NCI-H510A (cell line): ENCODE data around the gene HS3ST4.
"Not testable (repeated sequence)": the region's sequence is repeated elsewhere in the genome, so short reads cannot be mapped to it uniquely, and the experiment has no call there.

Experiments
- DNase-seq: peaks from one replicate; lab custom pipeline; 2025; lab: John Stamatoyannopoulos, UW

HS3ST4 gene

DNA sequence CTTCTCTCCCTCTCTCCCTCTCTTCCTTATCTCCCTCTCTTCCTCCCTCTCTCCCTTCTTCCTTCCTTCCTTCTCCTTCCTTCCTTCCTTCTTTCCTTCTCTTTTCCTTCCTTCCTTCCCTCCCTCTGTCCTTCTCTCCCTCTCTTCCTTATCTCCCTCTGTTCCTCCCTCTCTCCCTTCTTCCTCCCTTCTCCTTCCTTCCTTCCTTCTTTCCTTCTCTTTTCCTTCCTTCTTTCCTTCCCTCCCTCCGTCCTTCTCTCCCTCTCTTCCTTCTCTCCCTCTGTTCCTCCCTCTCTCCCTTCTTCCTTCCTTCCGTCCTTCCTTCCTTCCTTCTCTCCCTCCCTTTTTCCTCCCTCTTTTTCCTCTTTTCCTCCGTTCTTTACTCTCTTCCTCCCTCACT is 38.6 kb downstream of the HS3ST4 start:
- DNase-seq: no peak

DNA sequence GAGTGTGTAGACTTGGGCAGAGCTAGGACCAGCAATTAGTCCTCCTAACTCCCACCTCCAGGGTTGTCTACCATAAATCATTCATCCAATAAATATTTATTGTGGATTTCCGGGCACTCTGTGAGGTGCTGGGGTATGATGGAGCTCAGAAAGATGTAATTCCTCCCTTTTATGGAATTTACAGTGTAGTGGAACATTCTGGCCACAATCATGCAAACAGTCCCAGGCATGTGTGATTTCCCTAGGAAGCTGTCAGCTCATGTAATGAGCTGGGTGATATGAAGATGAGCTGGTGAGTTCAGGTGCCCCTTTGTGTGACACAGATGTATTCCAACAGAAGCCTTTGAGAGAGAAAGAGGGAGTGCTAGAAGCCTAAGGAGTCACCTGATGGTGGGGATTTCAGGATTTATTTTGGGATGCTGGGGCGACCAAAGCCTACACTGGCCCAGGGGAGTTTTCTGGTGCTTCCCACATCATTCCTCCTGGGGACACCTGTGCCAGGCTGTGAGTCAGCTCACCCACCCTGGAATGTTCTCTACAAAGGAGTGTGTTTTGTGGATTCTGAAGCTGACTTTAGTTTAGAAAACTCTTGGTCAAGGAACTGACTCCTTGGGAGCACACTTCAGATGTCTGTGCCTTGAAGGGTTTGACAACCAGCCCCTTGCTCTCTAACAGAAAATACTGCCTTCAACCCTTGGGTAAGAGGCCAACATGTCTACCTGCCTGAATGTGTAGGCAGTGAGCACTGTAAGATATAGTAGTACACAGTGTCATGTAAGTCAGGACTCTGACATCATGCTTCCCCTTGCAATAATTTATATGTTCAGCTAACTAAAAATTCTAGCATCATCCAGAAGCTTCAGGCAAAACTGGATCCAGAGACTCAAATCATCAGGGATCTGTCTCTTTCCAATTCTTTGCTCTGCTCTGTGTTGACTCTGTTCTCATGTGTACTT is 42.9 kb downstream of the HS3ST4 start:
- DNase-seq: no peak

- no peak for DNase-seq
Measured at GRCh38 chr16:25735645-25736044, 43.9 kb downstream of the HS3ST4 start.

GRCh38 chr16:25747160-25747758 is 55.5 kb downstream of the HS3ST4 start:
- no peak for DNase-seq

- no peak for DNase-seq
Measured at GRCh38 chr16:25748092-25748654, 56.4 kb downstream of the HS3ST4 start.

GRCh38 chr16:25750488-25751216 is 58.9 kb downstream of the HS3ST4 start:
- DNase-seq: no peak

DNA sequence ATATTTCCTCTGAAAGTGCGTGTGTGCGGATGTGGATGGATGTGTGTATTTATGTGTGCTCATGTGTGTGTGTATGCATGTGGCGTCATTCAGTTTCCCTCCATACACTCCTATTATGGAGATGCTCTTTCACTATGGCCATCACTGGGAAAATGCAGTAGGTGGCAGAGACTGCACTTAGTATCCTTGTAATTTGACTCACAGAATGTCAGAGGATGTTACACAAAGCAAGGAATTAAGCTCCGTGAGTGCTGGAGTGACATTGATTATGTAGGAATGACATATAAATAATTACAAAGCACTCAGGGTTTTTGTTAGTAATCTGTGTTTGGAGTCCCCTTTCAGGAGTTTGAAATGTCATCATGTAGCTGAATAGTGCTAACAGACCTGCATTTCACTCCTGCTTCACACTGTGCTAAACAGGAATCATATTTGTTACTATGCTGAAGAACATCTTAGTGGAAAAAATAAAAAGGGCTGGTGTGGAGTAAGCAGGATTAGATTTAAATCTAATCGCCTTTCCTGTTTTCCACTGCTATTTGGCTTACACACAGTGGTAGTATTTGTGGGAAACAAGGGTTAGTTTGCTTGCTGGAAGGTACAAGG is 59.6 kb downstream of the HS3ST4 start:
- no peak for DNase-seq

GRCh38 chr16:25764466-25764865 is 72.7 kb downstream of the HS3ST4 start:
- DNase-seq: no peak

GRCh38 chr16:25771216-25771615 is 79.5 kb downstream of the HS3ST4 start:
- DNase-seq: no peak

GRCh38 chr16:25771812-25772568 is 80.2 kb downstream of the HS3ST4 start:
- DNase-seq: no peak

- DNase-seq: not testable (repeated sequence)
Measured at GRCh38 chr16:25776214-25776613, 84.5 kb downstream of the HS3ST4 start.

GRCh38 chr16:25783226-25783625 is 91.5 kb downstream of the HS3ST4 start:
- DNase-seq: no peak

DNA sequence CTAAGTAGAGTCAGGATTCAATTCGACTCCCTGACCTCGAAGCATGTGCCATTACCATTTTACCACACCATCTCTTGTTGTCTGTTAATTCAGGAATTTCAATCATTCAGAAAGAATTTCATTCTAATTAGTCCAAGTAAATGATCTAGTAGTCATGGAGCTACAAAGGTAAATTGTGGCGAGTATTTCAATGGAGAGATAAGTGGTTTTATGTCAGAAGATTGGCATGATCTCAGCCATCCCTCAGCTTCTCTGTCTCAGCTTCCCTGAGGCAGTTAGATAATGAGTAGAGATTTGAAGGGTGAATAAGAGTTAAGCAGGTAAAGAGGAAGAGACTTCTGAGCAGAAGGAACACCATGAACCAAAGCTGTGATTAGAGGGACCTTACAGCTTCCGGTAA is 93.6 kb downstream of the HS3ST4 start:
- DNase-seq: no peak

DNA sequence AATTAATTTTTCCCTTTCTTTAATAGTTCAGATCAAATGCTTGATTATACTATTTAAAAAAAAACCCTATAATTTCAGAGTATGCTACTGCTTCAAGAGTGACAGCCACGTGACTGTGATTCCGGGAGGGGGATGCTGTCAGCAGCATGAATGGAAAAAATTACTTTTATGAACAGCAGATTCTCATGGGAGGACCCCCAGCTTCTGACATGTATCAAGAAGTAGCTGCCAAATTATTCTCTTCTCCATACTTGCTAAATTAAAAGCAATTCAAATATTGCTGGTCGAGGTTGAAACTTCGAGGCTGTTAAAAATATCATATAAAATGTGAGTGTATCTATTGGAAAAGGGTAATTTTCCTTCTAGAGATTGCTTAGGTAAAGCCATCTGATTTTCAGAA is 95.0 kb downstream of the HS3ST4 start:
- no peak for DNase-seq

- DNase-seq: no peak
Measured at GRCh38 chr16:25788637-25789036, 96.9 kb downstream of the HS3ST4 start.

DNA sequence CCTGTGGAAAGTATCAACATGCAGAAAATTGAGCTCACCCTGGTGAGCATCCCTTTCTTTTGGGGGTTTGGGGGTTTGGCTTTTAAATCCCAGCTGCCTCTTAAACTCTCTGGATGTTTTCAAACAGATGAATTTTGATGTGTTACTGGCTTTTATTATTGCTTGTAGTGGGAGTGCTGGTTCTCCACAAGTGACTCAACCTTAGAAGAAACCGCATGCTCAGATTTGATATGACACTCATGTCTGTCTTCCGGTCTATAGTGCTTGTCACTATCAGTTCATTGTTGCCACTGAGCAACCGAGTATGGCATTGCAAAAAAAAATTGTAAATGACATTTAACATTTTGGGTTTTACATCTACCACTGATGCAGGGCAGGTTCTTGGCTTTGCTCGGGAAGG is 104.5 kb downstream of the HS3ST4 start:
- DNase-seq: no peak

DNA sequence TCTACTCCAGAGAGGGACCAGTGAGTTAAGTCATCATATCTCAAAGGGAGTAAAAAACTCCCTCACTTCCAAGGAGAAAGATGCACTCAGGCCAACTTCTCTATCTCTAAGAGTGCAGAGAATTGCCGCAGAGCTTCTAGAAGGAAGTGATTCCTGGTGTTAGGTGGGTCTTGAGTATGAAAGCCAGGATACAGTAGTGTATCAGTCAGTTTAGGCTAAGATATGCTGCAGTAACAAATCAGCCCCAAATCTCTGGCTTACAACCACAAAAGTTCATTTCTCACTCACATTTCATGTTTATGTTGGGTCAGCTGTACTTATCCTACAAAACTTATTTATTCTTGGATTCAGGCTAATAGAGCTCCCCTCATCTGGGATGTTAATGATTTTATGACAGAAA is 106.3 kb downstream of the HS3ST4 start:
- no peak for DNase-seq

DNA sequence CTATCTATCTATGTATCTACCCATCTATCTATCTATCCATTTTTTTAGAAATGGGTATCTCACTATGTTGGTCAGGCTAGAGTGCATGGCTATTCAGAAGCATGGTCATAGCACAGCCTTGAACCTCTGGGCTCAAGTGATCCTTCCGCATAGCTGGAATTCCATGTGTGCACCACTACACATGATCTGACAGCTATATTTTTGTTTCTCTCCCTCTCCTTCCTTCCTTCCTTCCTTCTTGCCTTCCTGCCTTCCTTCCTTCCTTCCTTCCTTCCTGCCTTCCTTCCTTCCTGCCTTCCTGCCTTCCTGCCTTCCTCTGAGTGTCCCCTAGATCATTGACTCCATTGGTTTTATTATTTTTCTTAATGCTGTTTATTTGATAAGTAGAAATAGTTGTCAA is 108.1 kb downstream of the HS3ST4 start:
- no peak for DNase-seq

DNA sequence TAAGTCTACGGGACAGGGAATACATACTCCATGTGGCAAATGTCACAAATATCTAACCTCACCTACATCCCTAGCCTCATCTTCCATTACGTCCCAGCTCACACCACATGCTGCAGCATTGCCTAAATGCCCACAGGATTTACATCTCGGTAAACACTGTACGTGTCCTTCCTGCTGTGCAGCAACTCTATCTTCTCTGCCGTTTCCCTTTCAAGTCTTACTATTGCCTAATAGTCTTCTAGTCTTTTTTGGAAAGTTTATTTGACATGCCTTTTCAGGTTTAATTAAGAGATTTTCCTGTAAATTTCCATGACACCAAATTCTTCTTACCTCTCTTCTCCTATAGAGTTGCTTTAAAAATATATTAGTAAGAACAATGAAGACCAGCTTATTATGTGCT is 120.5 kb downstream of the HS3ST4 start:
- no peak for DNase-seq

- DNase-seq: no peak
Measured at GRCh38 chr16:25817295-25817694, 125.5 kb downstream of the HS3ST4 start.

DNA sequence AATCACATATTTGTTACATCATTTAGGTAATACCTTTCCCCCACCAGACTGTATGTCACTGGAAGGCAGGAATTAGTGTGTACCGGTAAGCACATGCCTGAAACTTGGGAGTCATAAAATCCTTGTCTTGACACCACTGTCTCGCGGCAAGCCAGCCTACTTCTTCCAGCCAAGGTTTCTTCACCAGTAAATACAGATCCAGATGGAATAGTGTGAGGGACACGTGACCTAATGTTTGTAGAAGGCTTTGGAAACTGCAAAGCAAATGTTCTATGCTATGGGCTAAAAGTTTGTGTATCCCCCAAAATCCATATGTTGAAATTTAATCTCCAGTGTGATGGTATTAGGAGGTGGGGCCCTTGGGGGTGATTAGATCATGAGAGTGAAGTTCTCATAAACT is 126.1 kb downstream of the HS3ST4 start:
- no peak for DNase-seq
